B cell (primary cell): ENCODE measurements around the gene CDKN1B. TPM values are rescaled to one million over a fixed set of nuclear protein-coding genes. Genes with fewer than 3 reads are reported as not detected.

ENCODE experiments used
- ATAC-seq: fragments of 200-7000 bp; cut with Tn5 transposase; one replicate; pipeline ENCODE4 v1.10.0; 2021; ENCODE audit warnings: low read depth, mild to moderate bottlenecking, moderate number of reproducible peaks, moderate library complexity
- CTCF ChIA-PET: fragments of 350-600 bp; sonication (Branson Sonifier 250); formaldehyde crosslinking; loops from one replicate; lab custom pipeline; 2021; ENCODE audit warnings: antibody characterized with exemption, inconsistent platforms; lab: Charles Lee
- POLR2A ChIA-PET: fragments of 350-600 bp; sonication (Branson Sonifier 250); formaldehyde crosslinking; loops from one replicate; lab custom pipeline; 2021; ENCODE audit warnings: antibody characterized with exemption; lab: Charles Lee
- DNase-seq: peaks from one replicate; pipeline ENCODE4 v3.0.0; 2013
- H2AFZ ChIP-seq: 2 replicates; pipeline ENCODE4 v1.6.1; 2012; ENCODE audit warnings: mild to moderate bottlenecking, low read depth, low read length; ENCODE audit not compliant: insufficient read depth, poor library complexity, severe bottlenecking
- H3K27ac ChIP-seq, 2 donors: 1 replicate in 1 of 2; 2 replicates in 1 of 2; pipeline ENCODE4 v1.5.1; 2012 to 2013; ENCODE audit warnings: low read length in 2 of 2, mild to moderate bottlenecking in 2 of 2, moderate library complexity in 1 of 2
- H3K27me3 ChIP-seq, 4 experiments: fragments of 200-600 bp in 1 of 4; sonication (generic) in 1 of 4; replicated peaks in 1 of 4; 1 replicate in 2 of 4; 2 replicates in 2 of 4; pipeline versions ENCODE4 v1.6.1 to v1.7.0; 2013 to 2016; ENCODE audit warnings: low read length in 3 of 4, mild to moderate bottlenecking in 2 of 4, mixed read lengths in 1 of 4, moderate library complexity in 1 of 4; ENCODE audit not compliant: insufficient read depth in 4 of 4, control insufficient read depth in 3 of 4; ENCODE audit errors: control extremely low read depth in 1 of 4
- H3K36me3 ChIP-seq, 2 experiments: replicated peaks in 1 of 2; 1 replicate in 1 of 2; 2 replicates in 1 of 2; pipeline versions ENCODE4 v1.6.1 to v1.7.1; 2013; ENCODE audit warnings: low read length in 1 of 2; ENCODE audit not compliant: insufficient read depth in 2 of 2, control insufficient read depth in 1 of 2; ENCODE audit errors: control extremely low read depth in 1 of 2, extremely low read depth in 1 of 2
- H3K4me1 ChIP-seq, 2 donors: fragments of 200-600 bp in 1 of 2; sonication (generic) in 1 of 2; 1 replicate in 1 of 2; 2 replicates in 1 of 2; pipeline versions ENCODE4 v1.5.1 to v1.6.1; 2013 to 2017; ENCODE audit warnings: low read length in 2 of 2; ENCODE audit not compliant: control insufficient read depth in 2 of 2, insufficient read depth in 2 of 2
- H3K4me2 ChIP-seq: replicated peaks from 2 replicates; pipeline ENCODE3; 2012; ENCODE audit warnings: mild to moderate bottlenecking, low read depth, low read length; ENCODE audit not compliant: poor library complexity, severe bottlenecking
- H3K4me3 ChIP-seq, 5 experiments: fragments of 200-600 bp in 1 of 5; sonication (generic) in 1 of 5; 1 replicate in 3 of 5; 2 replicates in 2 of 5; pipeline versions ENCODE4 v1.5.1 to v1.7.0; 2011 to 2016; ENCODE audit warnings: low read length in 4 of 5, mild to moderate bottlenecking in 4 of 5, low read depth in 2 of 5, control low read depth in 1 of 5, moderate library complexity in 1 of 5; ENCODE audit not compliant: insufficient read depth in 1 of 5; ENCODE audit errors: control extremely low read depth in 1 of 5, extremely low read depth in 1 of 5
- H3K79me2 ChIP-seq: fragments of 200-600 bp; sonication (generic); one replicate; pipeline ENCODE4 v1.6.0; 2016; ENCODE audit warnings: low read length; ENCODE audit not compliant: control insufficient read depth, insufficient read depth
- H3K9ac ChIP-seq: fragments of 200-600 bp; sonication (generic); 2 replicates; pipeline ENCODE4 v1.6.1; 2017; ENCODE audit warnings: mild to moderate bottlenecking, low read length, moderate library complexity
- H3K9me3 ChIP-seq, 3 donors: one replicate each; pipeline versions ENCODE4 v1.6.1 to v1.7.1; 2013; ENCODE audit warnings: low read length in 2 of 3; ENCODE audit not compliant: control insufficient read depth in 2 of 3, insufficient read depth in 1 of 3; ENCODE audit errors: control extremely low read depth in 1 of 3
- H4K20me1 ChIP-seq: 2 replicates; pipeline ENCODE4 v1.6.0; 2012; ENCODE audit warnings: mild to moderate bottlenecking, low read length; ENCODE audit not compliant: insufficient read depth, control insufficient read depth, poor library complexity, severe bottlenecking
- H3K27ac Mint-ChIP-seq: one replicate; pipeline ENCODE4 v1.8.0; 2021; ENCODE audit warnings: mixed read lengths
- H3K27me3 Mint-ChIP-seq: one replicate; pipeline ENCODE4 v1.8.0; 2021; ENCODE audit warnings: mixed read lengths
- H3K4me1 Mint-ChIP-seq: one replicate; pipeline ENCODE4 v1.8.0; 2021; ENCODE audit warnings: mixed read lengths
- H3K4me3 Mint-ChIP-seq: one replicate; pipeline ENCODE4 v1.8.0; 2021; ENCODE audit warnings: mixed read lengths
- H3K9me3 Mint-ChIP-seq: one replicate; pipeline ENCODE4 v1.8.0; 2022; ENCODE audit warnings: mixed read lengths; ENCODE audit not compliant: insufficient read depth
- CTCF ChIP-seq: fragments of 200-600 bp; IDR thresholded peaks from one replicate; pipeline ENCODE4 v1.8.0; 2022; ENCODE audit warnings: antibody characterized with exemption, mild to moderate bottlenecking
- EZH2 ChIP-seq: IDR thresholded peaks from 2 replicates; pipeline ENCODE4 v1.6.1; 2012; ENCODE audit warnings: borderline replicate concordance, low read depth, mild to moderate bottlenecking, moderate library complexity, low read length; ENCODE audit not compliant: insufficient read depth, poor library complexity, severe bottlenecking
- WGBS: methylation state at CpG from one replicate; pipeline ENCODE4 v1.1.5; 2013; ENCODE audit warnings: missing lambda C conversion rate; ENCODE audit not compliant: insufficient coverage; 5-methylcytosine and 5-hydroxymethylcytosine counted together
- intact Hi-C: fragments of 100-400 bp; cut with micrococcal nuclease; formaldehyde crosslinking; loops from one replicate; pipeline ENCODE4 v1.10.0; 2022
- polyA plus RNA-seq: library from polyadenylated mRNA; depleted of rRNA; stranded (reverse); fragments of >200 nt; gene quantifications from 2 replicates; pipeline ENCODE4 v1.2.3, GENCODE V29; 2012
- total RNA-seq, 2 donors: library from RNA; stranded (reverse); fragments of 120-200 nt in 1 of 2; gene quantifications; 1 replicate in 1 of 2; 2 replicates in 1 of 2; pipeline versions ENCODE4 v1.2.3 to v1.2.4, GENCODE V29; 2013 to 2022

The CDKN1B gene
- total and polyA plus RNA-seq, 2 donors (not counting 1 experiment from before 2014, with no cell fraction given): 77.4 to 149 TPM

GRCh38 chr12:12696562-12697383 is 20.4 kb upstream of the CDKN1B start:
- intact Hi-C loops: loop anchor here (1.0 to 5.0 kb wide), 6 partner anchors 21 to 339 kb away; partner anchors contain the start of genes BORCS5, CDKN1B, CREBL2 and DUSP16
- Histone ChIP-seq H3K9me3 (no peaks in the 10 kb centered on the region), H2AFZ (peak overlapping the region; percentile 83), H3K4me3 (peak overlapping the region; percentile 66 to 77 (median 68)), H3K4me2 (peak overlapping the region; percentile 79), H3K4me1 (peaks cover 15 to 23% of the 10 kb centered on the region in 2 donors), H3K9ac (peak overlapping the region; percentile 88), H3K27ac (peak overlapping the region; percentile 97 to 98), H3K79me2 (no peaks in the 10 kb centered on the region), H4K20me1 (no peaks in the 10 kb centered on the region), H3K27me3 (no peaks in the 10 kb centered on the region), H3K36me3 (no peaks in the 10 kb centered on the region)
- 0% methylated on average over 21 of the region's 29 CpGs for WGBS
- ATAC-seq (peak; percentile 86), DNase-seq (peak; percentile 95)
- ChIA-PET CTCF (interaction anchor here (0.6 to 2.5 kb wide), 16 partner anchors 9 to 320 kb away, joined by 3 to 13 read pairs (median 5); no protein-coding TSS in a partner anchor), POLR2A (interaction anchor here (0.6 to 3.7 kb wide), 21 partner anchors 9 to 1044 kb away, joined by 3 to 40 read pairs (median 8); partner anchors contain the start of gene BORCS5)
- no peaks in the 10 kb centered on the region for H3K9me3 Mint-ChIP-seq
- no peaks in the 10 kb centered on the region for H3K27me3 Mint-ChIP-seq
- peak overlapping the region; percentile 99 for H3K4me3 Mint-ChIP-seq
- H3K27ac Mint-ChIP-seq: peak overlapping the region; percentile 100
- peaks cover 32% of the 10 kb centered on the region for H3K4me1 Mint-ChIP-seq
- TF ChIP-seq EZH2: no peak
- no peak for TF ChIP-seq CTCF
